RPMI7951 (cell line): Measurements from ENCODE around the gene OR10H4. TPM values are rescaled to one million over a fixed set of nuclear protein-coding genes. Genes with fewer than 3 reads are reported as not detected.
"Not testable (repeated sequence)": the region's sequence is repeated elsewhere in the genome, so short reads cannot be mapped to it uniquely, and the experiment has no call there.

ENCODE experiments used
- DNase-seq: peaks from one replicate; pipeline ENCODE4 v3.0.0-alpha.2; 2012; ENCODE audit warnings: low read depth
- total RNA-seq: library from RNA; depleted of rRNA; stranded (reverse); fragments of >200 nt; shearing (Covaris generic); gene quantifications from 2 replicates; pipeline ENCODE4 v1.2.3, GENCODE V29; 2014; rRNA removed

Gene OR10H4
- not detected in 2 replicates for total RNA-seq

GRCh38 chr19:15948223-15949058 lies at the start of gene OR10H4:
Gene OR10H4, plus strand, starts transcription at chr19:15949008. Its CDS starts 0 bp downstream, at chr19:15949008.
- DNase-seq, result no peak

GRCh38 chr19:15899561-15899960 lies 49.2 kb upstream of the OR10H4 start:
- DNase-seq, result not testable (repeated sequence)

- not testable (repeated sequence) for DNase-seq
Measured at GRCh38 chr19:15900032-15900431, 48.8 kb upstream of the OR10H4 start.

GRCh38 chr19:15900504-15900903 lies 48.3 kb upstream of the OR10H4 start:
- no peak for DNase-seq

GRCh38 chr19:15902254-15902653 lies 46.6 kb upstream of the OR10H4 start:
- no peak for DNase-seq

- DNase-seq, result not testable (repeated sequence)
Measured at GRCh38 chr19:15902898-15903297, 45.9 kb upstream of the OR10H4 start.

- DNase-seq, result no peak
Measured at GRCh38 chr19:15905026-15905425, 43.8 kb upstream of the OR10H4 start.

- DNase-seq, result no peak
Measured at GRCh38 chr19:15911599-15912235, 37.1 kb upstream of the OR10H4 start.

GRCh38 chr19:15913384-15913783 lies 35.4 kb upstream of the OR10H4 start:
- DNase-seq, result no peak

- DNase-seq, result no peak
Measured at GRCh38 chr19:15913830-15914229, 35.0 kb upstream of the OR10H4 start.

GRCh38 chr19:15915109-15915508 lies 33.7 kb upstream of the OR10H4 start:
- no peak for DNase-seq

GRCh38 chr19:15919243-15919642 lies 29.6 kb upstream of the OR10H4 start:
- no peak for DNase-seq

- DNase-seq, result no peak
Measured at GRCh38 chr19:15922021-15922420, 26.8 kb upstream of the OR10H4 start.

- DNase-seq, result no peak
Measured at GRCh38 chr19:15923702-15924101, 25.1 kb upstream of the OR10H4 start.

- no peak for DNase-seq
Measured at GRCh38 chr19:15926484-15926883, 22.3 kb upstream of the OR10H4 start.

- DNase-seq, result no peak
Measured at GRCh38 chr19:15928321-15928720, 20.5 kb upstream of the OR10H4 start.

GRCh38 chr19:15933761-15934331 lies 15.0 kb upstream of the OR10H4 start:
- not testable (repeated sequence) for DNase-seq

- peak; percentile 14 for DNase-seq
Measured at GRCh38 chr19:15934332-15935078, 14.3 kb upstream of the OR10H4 start, which contains the start of gene CYP4F11. Gene CYP4F11, minus strand, starts transcription at chr19:15934529. Its CDS starts 121 bp downstream, at chr19:15934408.

GRCh38 chr19:15935167-15935702 lies 13.6 kb upstream of the OR10H4 start:
- no peak for DNase-seq

- DNase-seq, result no peak
Measured at GRCh38 chr19:15936173-15936572, 12.6 kb upstream of the OR10H4 start.

GRCh38 chr19:15936950-15937349 lies 11.9 kb upstream of the OR10H4 start:
- DNase-seq, result no peak

- no peak for DNase-seq
Measured at GRCh38 chr19:15937771-15938170, 11.0 kb upstream of the OR10H4 start.
